ENCODE results near the gene BSPH1.
"Not testable (repeated sequence)": the region's sequence is repeated elsewhere in the genome, so short reads cannot be mapped to it uniquely, and the experiment has no call there.

BSPH1 gene

GRCh38 chr19:48004236-48004635 is 12.3 kb upstream of the BSPH1 start:
- peaks cover 3 to 4% of the 10 kb centered on the region in 2 donors for H3K9me3 ChIP-seq (ENCODE audit: control insufficient read depth in 2 of 2, low read length in 2 of 2)
- H3K4me3 ChIP-seq (ENCODE audit: low read length in 2 of 2) = no peak overlapping the region
- no peaks in the 10 kb centered on the region for H3K36me3 ChIP-seq (ENCODE audit: control insufficient read depth in 2 of 2, insufficient read depth in 2 of 2, low read length in 2 of 2)
- no peak overlapping the region for H3K9ac ChIP-seq (ENCODE audit: low read length in 2 of 2)
- no peaks in the 10 kb centered on the region for H3K4me1 ChIP-seq (ENCODE audit: control insufficient read depth, insufficient read depth, low read length)
- peaks cover 2 to 9% of the 10 kb centered on the region in 2 donors for H3K27me3 ChIP-seq (ENCODE audit: control insufficient read depth in 1 of 2, insufficient read depth in 2 of 2, low read length in 2 of 2)
- H3K27ac ChIP-seq (ENCODE audit: low read length) = no peak overlapping the region

GRCh38 chr19:48000846-48001245 is 8.9 kb upstream of the BSPH1 start:
- Histone ChIP-seq H3K9ac (ENCODE audit: low read length in 2 of 2) (no peak overlapping the region), H3K9me3 (ENCODE audit: control insufficient read depth in 2 of 2, low read length in 2 of 2) (peaks cover 0 to 4% of the 10 kb centered on the region in 2 donors), H3K36me3 (ENCODE audit: control insufficient read depth in 2 of 2, insufficient read depth in 2 of 2, low read length in 2 of 2) (no peaks in the 10 kb centered on the region), H3K27me3 (ENCODE audit: control insufficient read depth in 1 of 2, insufficient read depth in 2 of 2, low read length in 2 of 2) (peaks cover 2 to 4% of the 10 kb centered on the region in 2 donors), H3K4me1 (ENCODE audit: control insufficient read depth, insufficient read depth, low read length) (no peaks in the 10 kb centered on the region), H3K4me3 (ENCODE audit: low read length in 2 of 2) (no peak overlapping the region), H3K27ac (ENCODE audit: low read length) (no peak overlapping the region)

GRCh38 chr19:47998800-47999199 is 6.8 kb upstream of the BSPH1 start:
- Histone ChIP-seq H3K4me1 (ENCODE audit: control insufficient read depth, insufficient read depth, low read length) (no peaks in the 10 kb centered on the region), H3K36me3 (ENCODE audit: control insufficient read depth in 2 of 2, insufficient read depth in 2 of 2, low read length in 2 of 2) (no peaks in the 10 kb centered on the region), H3K9me3 (ENCODE audit: control insufficient read depth in 2 of 2, low read length in 2 of 2) (peaks cover 0 to 4% of the 10 kb centered on the region in 2 donors), H3K27me3 (ENCODE audit: control insufficient read depth in 1 of 2, insufficient read depth in 2 of 2, low read length in 2 of 2) (peaks cover 2 to 9% of the 10 kb centered on the region in 2 donors), H3K4me3 (ENCODE audit: low read length in 2 of 2) (no peak overlapping the region), H3K9ac (ENCODE audit: low read length in 2 of 2) (no peak overlapping the region), H3K27ac (ENCODE audit: low read length) (no peak overlapping the region)

- no peak overlapping the region for H3K9ac ChIP-seq (ENCODE audit: low read length in 2 of 2)
- peaks cover 2 to 5% of the 10 kb centered on the region in 2 donors for H3K27me3 ChIP-seq (ENCODE audit: control insufficient read depth in 1 of 2, insufficient read depth in 2 of 2, low read length in 2 of 2)
- peaks cover 0 to 4% of the 10 kb centered on the region in 2 donors for H3K9me3 ChIP-seq (ENCODE audit: control insufficient read depth in 2 of 2, low read length in 2 of 2)
- H3K4me3 ChIP-seq (ENCODE audit: low read length in 2 of 2) = no peak overlapping the region
- no peak overlapping the region for H3K27ac ChIP-seq (ENCODE audit: low read length)
- no peaks in the 10 kb centered on the region for H3K4me1 ChIP-seq (ENCODE audit: control insufficient read depth, insufficient read depth, low read length)
- H3K36me3 ChIP-seq (ENCODE audit: control insufficient read depth in 2 of 2, insufficient read depth in 2 of 2, low read length in 2 of 2) = no peaks in the 10 kb centered on the region
Observed at GRCh38 chr19:47996230-47996727, 4.3 kb upstream of the BSPH1 start.

- Histone ChIP-seq H3K27ac (ENCODE audit: low read length) (no peak within 1 kb of the TSS), H3K27me3 (ENCODE audit: control insufficient read depth in 1 of 2, insufficient read depth in 2 of 2, low read length in 2 of 2) (peaks cover 0 to 5% of the 10 kb centered on the region in 2 donors), H3K4me3 (ENCODE audit: low read length in 2 of 2) (no peak within 1 kb of the TSS), H3K4me1 (ENCODE audit: control insufficient read depth, insufficient read depth, low read length) (no peaks in the 10 kb centered on the region), H3K36me3 (ENCODE audit: control insufficient read depth in 2 of 2, insufficient read depth in 2 of 2, low read length in 2 of 2) (no peaks in the 10 kb centered on the region), H3K9ac (ENCODE audit: low read length in 2 of 2) (no peak within 1 kb of the TSS), H3K9me3 (ENCODE audit: control insufficient read depth in 2 of 2, low read length in 2 of 2) (no peaks in the 10 kb centered on the region)
Observed at GRCh38 chr19:47994209-47994802, 2.3 kb upstream of the BSPH1 start, which contains the start of gene ELSPBP1. Gene ELSPBP1, plus strand, starts transcription at chr19:47994632. Its CDS starts 14,036 bp downstream, at chr19:48008668.

GRCh38 chr19:47991191-47991808 is 670 bp downstream of the BSPH1 start:
- H3K4me1 ChIP-seq (ENCODE audit: control insufficient read depth, insufficient read depth, low read length) = no peaks in the 10 kb centered on the region
- H3K27me3 ChIP-seq (ENCODE audit: control insufficient read depth in 1 of 2, insufficient read depth in 2 of 2, low read length in 2 of 2) = peaks cover 0 to 9% of the 10 kb centered on the region in 2 donors
- no peaks in the 10 kb centered on the region for H3K9me3 ChIP-seq (ENCODE audit: control insufficient read depth in 2 of 2, low read length in 2 of 2)
- no peak overlapping the region for H3K9ac ChIP-seq (ENCODE audit: low read length in 2 of 2)
- H3K27ac ChIP-seq (ENCODE audit: low read length) = no peak overlapping the region
- no peaks in the 10 kb centered on the region for H3K36me3 ChIP-seq (ENCODE audit: control insufficient read depth in 2 of 2, insufficient read depth in 2 of 2, low read length in 2 of 2)
- H3K4me3 ChIP-seq (ENCODE audit: low read length in 2 of 2) = no peak overlapping the region

- Histone ChIP-seq H3K4me3 (ENCODE audit: low read length in 2 of 2) (no peak overlapping the region), H3K9me3 (ENCODE audit: control insufficient read depth in 2 of 2, low read length in 2 of 2) (peaks cover 0 to 5% of the 10 kb centered on the region in 2 donors), H3K27ac (ENCODE audit: low read length) (no peak overlapping the region), H3K27me3 (ENCODE audit: control insufficient read depth in 1 of 2, insufficient read depth in 2 of 2, low read length in 2 of 2) (peaks cover 3 to 11% of the 10 kb centered on the region in 2 donors), H3K36me3 (ENCODE audit: control insufficient read depth in 2 of 2, insufficient read depth in 2 of 2, low read length in 2 of 2) (no peaks in the 10 kb centered on the region), H3K4me1 (ENCODE audit: control insufficient read depth, insufficient read depth, low read length) (no peaks in the 10 kb centered on the region), H3K9ac (ENCODE audit: low read length in 2 of 2) (no peak overlapping the region)
Observed at GRCh38 chr19:47973529-47973928, 18.4 kb downstream of the BSPH1 start.

- not testable (repeated sequence) for H3K27ac ChIP-seq (ENCODE audit: low read length); H3K27me3 ChIP-seq (ENCODE audit: control insufficient read depth in 1 of 2, insufficient read depth in 2 of 2, low read length in 2 of 2)
Observed at GRCh38 chr19:47955936-47956335, 36.0 kb downstream of the BSPH1 start.

GRCh38 chr19:47952132-47952531 is 39.8 kb downstream of the BSPH1 start:
- H3K27me3 ChIP-seq (ENCODE audit: control insufficient read depth in 1 of 2, insufficient read depth in 2 of 2, low read length in 2 of 2); H3K9ac ChIP-seq (ENCODE audit: low read length in 2 of 2); H3K36me3 ChIP-seq (ENCODE audit: control insufficient read depth in 2 of 2, insufficient read depth in 2 of 2, low read length in 2 of 2); H3K4me3 ChIP-seq (ENCODE audit: low read length in 2 of 2); H3K9me3 ChIP-seq (ENCODE audit: control insufficient read depth in 2 of 2, low read length in 2 of 2); H3K27ac ChIP-seq (ENCODE audit: low read length); H3K4me1 ChIP-seq (ENCODE audit: control insufficient read depth, insufficient read depth, low read length): not testable (repeated sequence)

More at GRCh38 chr19:47955936-47956335, 36.0 kb downstream of the BSPH1 start:
- not testable (repeated sequence) for H3K36me3 ChIP-seq (ENCODE audit: control insufficient read depth in 2 of 2, insufficient read depth in 2 of 2, low read length in 2 of 2); H3K9ac ChIP-seq (ENCODE audit: low read length in 2 of 2); H3K4me1 ChIP-seq (ENCODE audit: control insufficient read depth, insufficient read depth, low read length); H3K4me3 ChIP-seq (ENCODE audit: low read length in 2 of 2); H3K9me3 ChIP-seq (ENCODE audit: control insufficient read depth in 2 of 2, low read length in 2 of 2)

- not testable (repeated sequence) for H3K9ac ChIP-seq (ENCODE audit: low read length in 2 of 2); H3K36me3 ChIP-seq (ENCODE audit: control insufficient read depth in 2 of 2, insufficient read depth in 2 of 2, low read length in 2 of 2); H3K9me3 ChIP-seq (ENCODE audit: control insufficient read depth in 2 of 2, low read length in 2 of 2); H3K4me1 ChIP-seq (ENCODE audit: control insufficient read depth, insufficient read depth, low read length); H3K27me3 ChIP-seq (ENCODE audit: control insufficient read depth in 1 of 2, insufficient read depth in 2 of 2, low read length in 2 of 2); H3K4me3 ChIP-seq (ENCODE audit: low read length in 2 of 2); H3K27ac ChIP-seq (ENCODE audit: low read length)
Observed at GRCh38 chr19:47949852-47950521, 42.0 kb downstream of the BSPH1 start.

- not testable (repeated sequence) for H3K4me3 ChIP-seq (ENCODE audit: low read length in 2 of 2); H3K36me3 ChIP-seq (ENCODE audit: control insufficient read depth in 2 of 2, insufficient read depth in 2 of 2, low read length in 2 of 2); H3K9me3 ChIP-seq (ENCODE audit: control insufficient read depth in 2 of 2, low read length in 2 of 2); H3K27ac ChIP-seq (ENCODE audit: low read length); H3K4me1 ChIP-seq (ENCODE audit: control insufficient read depth, insufficient read depth, low read length); H3K27me3 ChIP-seq (ENCODE audit: control insufficient read depth in 1 of 2, insufficient read depth in 2 of 2, low read length in 2 of 2); H3K9ac ChIP-seq (ENCODE audit: low read length in 2 of 2)
Observed at GRCh38 chr19:47928581-47928980, 63.4 kb downstream of the BSPH1 start.

Data from stomach smooth muscle (tissue), 2 donors.